SHP77 (cell line): ENCODE results near the gene SRGAP2C.
"Not testable (repeated sequence)": the region's sequence is repeated elsewhere in the genome, so short reads cannot be mapped to it uniquely, and the experiment has no call there.

Source experiments
- DNase-seq, 2 experiments: peaks; one replicate each; lab custom pipeline; 2025; lab: John Stamatoyannopoulos, UW

The SRGAP2C gene

GRCh38 chr1:121184290-121185127 is at the start of gene SRGAP2C, which contains the start of gene FAM72B:
SRGAP2C (plus strand) TSS chr1:121184975; CDS start chr1:121187447, 2,472 bp downstream.
FAM72B (minus strand) TSS chr1:121184340; CDS start chr1:121183489, 851 bp downstream.
- peak; percentile 94 to 97 for DNase-seq

- DNase-seq, result not testable (repeated sequence)
Measured at GRCh38 chr1:121140393-121140792, 44.4 kb upstream of the SRGAP2C start.

- not testable (repeated sequence) for DNase-seq
Measured at GRCh38 chr1:121148489-121149190, 36.1 kb upstream of the SRGAP2C start.

GRCh38 chr1:121151294-121151693 is 33.5 kb upstream of the SRGAP2C start:
- DNase-seq, result not testable (repeated sequence)

GRCh38 chr1:121152788-121153187 is 32.0 kb upstream of the SRGAP2C start:
- not testable (repeated sequence) for DNase-seq

- not testable (repeated sequence) for DNase-seq
Measured at GRCh38 chr1:121154811-121155210, 30.0 kb upstream of the SRGAP2C start.

- DNase-seq, result not testable (repeated sequence)
Measured at GRCh38 chr1:121155671-121156358, 29.0 kb upstream of the SRGAP2C start.

- not testable (repeated sequence) for DNase-seq
Measured at GRCh38 chr1:121156958-121157603, 27.7 kb upstream of the SRGAP2C start.

GRCh38 chr1:121157609-121158008 is 27.2 kb upstream of the SRGAP2C start:
- DNase-seq, result not testable (repeated sequence)

- not testable (repeated sequence) for DNase-seq
Measured at GRCh38 chr1:121160118-121160517, 24.7 kb upstream of the SRGAP2C start.

GRCh38 chr1:121161199-121161901 is 23.4 kb upstream of the SRGAP2C start:
- DNase-seq, result not testable (repeated sequence)

- DNase-seq, result not testable (repeated sequence)
Measured at GRCh38 chr1:121163850-121164757, 20.7 kb upstream of the SRGAP2C start.

- not testable (repeated sequence) for DNase-seq
Measured at GRCh38 chr1:121165296-121165695, 19.5 kb upstream of the SRGAP2C start.

GRCh38 chr1:121167225-121167738 is 17.5 kb upstream of the SRGAP2C start:
- not testable (repeated sequence) for DNase-seq

GRCh38 chr1:121168152-121168668 is 16.6 kb upstream of the SRGAP2C start:
- DNase-seq, result not testable (repeated sequence)

- DNase-seq, result not testable (repeated sequence)
Measured at GRCh38 chr1:121176649-121177048, 8.1 kb upstream of the SRGAP2C start.

GRCh38 chr1:121178197-121178596 is 6.6 kb upstream of the SRGAP2C start:
- not testable (repeated sequence) for DNase-seq

- not testable (repeated sequence) for DNase-seq
Measured at GRCh38 chr1:121183867-121184266, 908 bp upstream of the SRGAP2C start.

GRCh38 chr1:121185140-121185708 is 449 bp downstream of the SRGAP2C start:
- DNase-seq, result not testable (repeated sequence)
